KMS-11 (cell line): ENCODE measurements around the gene PLXNA1.

Experiments used
- H2AFZ ChIP-seq: fragments of 200-600 bp; sonication (generic); 2 replicates; pipeline ENCODE4 v1.6.1; 2016; ENCODE audit warnings: antibody characterized with exemption, mixed run types, low read depth
- H3K27ac ChIP-seq: fragments of 200-600 bp; sonication (generic); 2 replicates; pipeline ENCODE4 v1.6.1; 2016; ENCODE audit warnings: mild to moderate bottlenecking, mixed run types
- H3K27me3 ChIP-seq: fragments of 200-600 bp; sonication (generic); 2 replicates; pipeline ENCODE4 v1.6.1; 2017; ENCODE audit warnings: mild to moderate bottlenecking, low read depth, mixed run types, moderate library complexity; ENCODE audit not compliant: insufficient read depth
- H3K36me3 ChIP-seq: fragments of 200-600 bp; sonication (generic); 2 replicates; pipeline ENCODE4 v1.6.1; 2017; ENCODE audit warnings: mild to moderate bottlenecking, mixed run types; ENCODE audit not compliant: insufficient read depth
- H3K4me1 ChIP-seq: fragments of 200-600 bp; sonication (generic); 2 replicates; pipeline ENCODE4 v1.6.1; 2016; ENCODE audit warnings: mild to moderate bottlenecking, low read depth, mixed run types; ENCODE audit not compliant: poor library complexity, severe bottlenecking
- H3K4me2 ChIP-seq: fragments of 200-600 bp; sonication (generic); 2 replicates; pipeline ENCODE4 v1.7.0; 2016; ENCODE audit warnings: mild to moderate bottlenecking, mixed run types
- H3K4me3 ChIP-seq: fragments of 200-600 bp; sonication (generic); IDR thresholded peaks from 2 replicates; pipeline ENCODE4 v1.6.1; 2017; ENCODE audit warnings: low read depth, low read length, mixed read lengths; ENCODE audit not compliant: insufficient read depth
- H3K79me2 ChIP-seq: fragments of 200-600 bp; sonication (generic); 2 replicates; pipeline ENCODE4 v1.6.1; 2016; ENCODE audit warnings: low read depth, mixed run types; ENCODE audit not compliant: insufficient read depth
- H3K9ac ChIP-seq: fragments of 200-600 bp; sonication (generic); 2 replicates; pipeline ENCODE4 v1.6.1; 2016; ENCODE audit warnings: mild to moderate bottlenecking, mixed run types
- H4K20me1 ChIP-seq: fragments of 200-600 bp; sonication (generic); 2 replicates; pipeline ENCODE4 v1.6.1; 2016; ENCODE audit warnings: mild to moderate bottlenecking, mixed run types; ENCODE audit not compliant: insufficient read depth
- TF ChIP-seq, protein P1 (sequence below): fragments of 200-600 bp; sonication (generic); conservative IDR thresholded peaks from 2 replicates; pipeline ENCODE4 v1.6.1; 2017; ENCODE audit warnings: low read depth, mild to moderate bottlenecking, antibody characterized with exemption, low read length, moderate library complexity, mixed read lengths

PLXNA1 gene

DNA sequence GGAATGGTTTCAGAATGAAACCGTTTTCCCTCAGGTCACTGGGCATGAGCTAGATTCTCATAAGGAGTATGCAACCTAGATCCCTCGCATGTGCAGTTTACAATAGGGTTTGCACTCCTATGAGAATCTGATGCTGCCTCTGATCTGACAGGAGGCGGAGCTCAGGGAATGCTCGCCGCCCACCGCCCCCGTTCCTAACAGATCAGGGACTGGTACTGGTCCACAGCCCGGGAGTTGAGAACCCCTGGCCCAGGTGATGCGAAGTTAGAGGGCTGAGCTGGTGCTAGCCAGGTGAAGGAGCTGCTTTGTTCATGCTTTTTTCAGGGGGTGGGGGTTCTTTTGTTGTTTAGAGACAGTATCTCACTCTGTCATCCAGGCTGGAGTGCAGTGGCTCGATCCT is 15.5 kb upstream of the PLXNA1 start:
- TF ChIP-seq, protein P1, sequence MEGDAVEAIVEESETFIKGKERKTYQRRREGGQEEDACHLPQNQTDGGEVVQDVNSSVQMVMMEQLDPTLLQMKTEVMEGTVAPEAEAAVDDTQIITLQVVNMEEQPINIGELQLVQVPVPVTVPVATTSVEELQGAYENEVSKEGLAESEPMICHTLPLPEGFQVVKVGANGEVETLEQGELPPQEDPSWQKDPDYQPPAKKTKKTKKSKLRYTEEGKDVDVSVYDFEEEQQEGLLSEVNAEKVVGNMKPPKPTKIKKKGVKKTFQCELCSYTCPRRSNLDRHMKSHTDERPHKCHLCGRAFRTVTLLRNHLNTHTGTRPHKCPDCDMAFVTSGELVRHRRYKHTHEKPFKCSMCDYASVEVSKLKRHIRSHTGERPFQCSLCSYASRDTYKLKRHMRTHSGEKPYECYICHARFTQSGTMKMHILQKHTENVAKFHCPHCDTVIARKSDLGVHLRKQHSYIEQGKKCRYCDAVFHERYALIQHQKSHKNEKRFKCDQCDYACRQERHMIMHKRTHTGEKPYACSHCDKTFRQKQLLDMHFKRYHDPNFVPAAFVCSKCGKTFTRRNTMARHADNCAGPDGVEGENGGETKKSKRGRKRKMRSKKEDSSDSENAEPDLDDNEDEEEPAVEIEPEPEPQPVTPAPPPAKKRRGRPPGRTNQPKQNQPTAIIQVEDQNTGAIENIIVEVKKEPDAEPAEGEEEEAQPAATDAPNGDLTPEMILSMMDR: no peak
- no peak overlapping the region for H3K27ac ChIP-seq
- no peak overlapping the region for H2AFZ ChIP-seq

DNA sequence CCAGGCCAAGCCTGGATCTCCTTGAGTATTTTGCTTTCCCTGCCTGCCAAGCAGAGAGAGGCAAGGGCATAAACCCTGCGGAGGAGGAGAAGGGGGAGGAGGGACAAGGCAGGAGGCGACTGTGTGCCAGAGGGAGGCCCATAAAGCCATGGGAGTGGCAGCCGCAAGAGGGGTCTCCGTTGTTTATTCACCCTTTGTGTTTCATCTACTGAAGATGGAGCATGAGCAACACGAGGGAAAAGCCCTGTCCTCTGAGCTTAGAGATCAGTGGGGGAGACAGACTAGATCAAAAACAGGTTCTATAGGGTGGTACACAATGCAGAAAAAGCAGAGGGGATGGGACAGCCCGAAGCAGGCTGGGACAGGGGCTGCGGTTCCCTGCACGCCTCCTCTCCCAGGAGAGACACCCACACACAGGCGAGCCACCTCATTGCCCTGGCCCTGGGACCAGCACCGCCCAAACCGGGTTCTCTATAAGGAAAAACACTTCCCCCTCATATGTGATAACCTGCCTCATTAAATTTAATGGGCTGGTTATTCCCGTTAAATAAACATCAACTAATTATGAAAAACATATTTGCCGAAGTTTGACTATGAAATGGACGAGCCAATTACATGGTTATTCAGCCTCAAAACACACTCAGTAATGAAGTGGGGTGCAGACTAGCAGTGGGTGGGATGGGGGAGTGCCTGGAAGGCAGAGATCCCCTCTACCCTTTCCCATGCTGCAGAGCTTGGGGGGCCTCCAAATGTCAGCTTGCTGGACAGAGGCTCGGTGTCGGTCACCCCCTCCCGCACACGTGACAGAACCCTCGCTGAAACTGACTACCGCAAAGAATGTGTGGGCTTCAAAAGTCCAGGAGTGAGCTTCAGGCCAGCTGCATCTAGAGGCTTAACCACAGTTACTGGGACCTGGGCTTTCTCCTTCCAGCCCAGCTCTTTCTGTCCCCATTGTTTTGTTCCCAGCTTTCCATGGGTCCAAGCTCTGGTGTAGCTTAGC is 14.2 kb upstream of the PLXNA1 start:
- Histone ChIP-seq H3K36me3 (no peaks in the 10 kb centered on the region), H2AFZ (no peak overlapping the region), H3K4me3 (no peak overlapping the region), H4K20me1 (no peaks in the 10 kb centered on the region), H3K27me3 (no peaks in the 10 kb centered on the region), H3K4me2 (no peak overlapping the region), H3K9ac (no peak overlapping the region), H3K4me1 (no peaks in the 10 kb centered on the region), H3K79me2 (no peaks in the 10 kb centered on the region), H3K27ac (no peak overlapping the region)
- TF ChIP-seq, protein P1: no peak

More for the DNA sequence above, 15.5 kb upstream of the PLXNA1 start:
- Histone ChIP-seq H3K4me3 (no peak overlapping the region), H4K20me1 (no peaks in the 10 kb centered on the region), H3K79me2 (no peaks in the 10 kb centered on the region), H3K9ac (no peak overlapping the region), H3K27me3 (no peaks in the 10 kb centered on the region), H3K4me1 (no peaks in the 10 kb centered on the region), H3K36me3 (no peaks in the 10 kb centered on the region), H3K4me2 (no peak overlapping the region)

DNA sequence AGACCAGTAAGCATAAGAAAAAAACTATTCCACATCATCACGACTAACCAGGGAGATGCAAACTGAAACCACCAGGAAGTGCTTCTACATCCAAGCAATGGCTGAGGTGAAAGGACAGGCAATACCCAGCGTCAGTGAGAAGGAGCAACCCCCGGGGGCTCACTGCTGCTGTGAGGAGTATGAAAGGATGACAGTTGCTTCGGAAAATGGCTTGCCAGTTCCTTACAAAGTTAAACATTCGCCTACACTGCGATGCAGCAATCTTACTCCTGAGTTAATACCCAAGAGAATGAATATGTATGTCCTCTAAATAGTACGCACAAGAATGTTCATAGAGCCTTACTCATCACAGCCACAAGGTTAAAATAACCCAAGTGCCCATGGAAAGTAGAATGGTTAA is 13.3 kb upstream of the PLXNA1 start:
- no peak overlapping the region for H3K9ac ChIP-seq
- no peaks in the 10 kb centered on the region for H3K27me3 ChIP-seq
- TF ChIP-seq, protein P1: no peak
- no peaks in the 10 kb centered on the region for H4K20me1 ChIP-seq
- H3K79me2 ChIP-seq: no peaks in the 10 kb centered on the region
- H3K4me1 ChIP-seq: no peaks in the 10 kb centered on the region
- no peak overlapping the region for H3K4me3 ChIP-seq
- no peak overlapping the region for H3K4me2 ChIP-seq
- H3K36me3 ChIP-seq: no peaks in the 10 kb centered on the region
- H3K27ac ChIP-seq: no peak overlapping the region
- H2AFZ ChIP-seq: no peak overlapping the region

DNA sequence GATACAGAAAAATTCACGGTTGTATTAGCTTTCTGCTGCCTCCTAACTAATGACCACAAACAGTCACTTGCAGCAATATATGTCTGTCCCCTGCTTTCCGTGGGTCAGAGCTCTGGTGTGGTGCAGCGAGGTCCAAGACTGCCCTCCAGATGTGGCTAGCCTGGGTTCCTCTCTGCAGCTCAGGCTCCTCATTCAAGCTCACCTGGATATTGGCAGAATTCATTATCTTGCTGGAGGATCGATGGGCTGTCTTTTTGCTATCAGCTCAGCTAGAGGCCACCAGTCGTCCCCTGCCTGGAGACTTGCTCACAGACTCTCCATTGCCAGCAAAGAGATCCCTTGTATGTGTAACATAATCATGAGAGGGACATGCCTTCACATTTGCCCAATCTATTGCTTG is 12.8 kb upstream of the PLXNA1 start:
- Histone ChIP-seq H3K4me1 (no peaks in the 10 kb centered on the region), H4K20me1 (no peaks in the 10 kb centered on the region), H3K79me2 (no peaks in the 10 kb centered on the region), H3K36me3 (no peaks in the 10 kb centered on the region), H3K4me2 (no peak overlapping the region), H3K4me3 (no peak overlapping the region), H3K27me3 (no peaks in the 10 kb centered on the region), H3K27ac (no peak overlapping the region), H3K9ac (no peak overlapping the region), H2AFZ (no peak overlapping the region)
- TF ChIP-seq, protein P1: no peak
